HG03432 (cell line): Measurements from ENCODE around the gene ANAPC16.
"Not testable (repeated sequence)": the region's sequence is repeated elsewhere in the genome, so short reads cannot be mapped to it uniquely, and the experiment has no call there.

Source experiments
- ATAC-seq: cut with Tn5 transposase; IDR thresholded peaks from one replicate; pipeline ENCODE4 v1.9.1; 2021; ENCODE audit warnings: mild to moderate bottlenecking, moderate library complexity; ENCODE audit not compliant: unreplicated experiment

Gene ANAPC16

DNA sequence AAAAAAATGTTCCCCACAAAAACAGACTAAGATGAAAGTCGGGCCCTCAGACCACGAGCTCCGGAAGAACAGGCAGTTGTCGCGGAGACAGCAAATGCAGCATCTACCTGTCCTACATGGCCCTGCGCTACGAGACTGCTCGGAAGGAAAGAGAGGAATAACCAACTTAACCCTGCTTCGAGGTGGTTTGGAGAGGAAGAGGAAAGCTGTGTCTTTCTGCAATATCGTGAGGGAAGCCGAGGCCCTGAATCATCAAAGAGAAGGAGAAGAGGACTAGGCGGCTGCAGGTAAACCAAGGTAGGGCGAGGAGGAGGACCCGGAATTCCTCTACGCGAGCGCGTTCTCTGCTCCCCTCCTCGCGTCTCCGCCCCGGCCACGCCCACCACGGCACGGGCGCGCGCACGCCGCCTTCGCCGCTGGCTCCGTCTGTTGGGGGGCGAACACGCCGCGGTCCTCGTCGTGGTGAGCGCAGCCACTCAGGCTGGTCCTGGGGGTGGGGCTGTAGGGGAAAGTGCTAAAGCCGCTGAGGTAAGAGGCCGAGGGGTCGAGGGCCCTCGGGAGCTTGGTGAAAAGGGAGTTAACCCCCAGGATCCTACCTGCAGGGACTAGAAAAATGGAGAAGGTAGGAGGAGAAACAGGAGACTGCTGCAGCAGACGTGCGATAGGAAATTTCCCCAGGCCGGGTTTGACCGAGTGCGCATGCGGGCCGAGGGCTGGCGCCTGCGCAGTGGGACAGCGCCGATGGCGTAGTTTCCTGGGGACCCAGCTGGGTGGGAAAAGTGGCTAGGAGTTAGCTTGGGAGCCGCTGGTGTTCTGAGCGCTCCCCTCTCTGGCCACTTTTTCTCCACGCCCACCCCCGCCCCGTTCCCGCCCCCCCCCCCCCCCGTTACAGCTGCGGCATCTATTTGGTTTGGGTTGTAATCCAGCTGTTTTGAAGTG is at the start of gene ANAPC16, which contains the start of gene ASCC1:
Gene ANAPC16, plus strand, starts transcription at position 402 of the 939 bp plus-strand sequence. CDS start 7,903 bp downstream, outside the sequence.
Gene ASCC1, minus strand, starts transcription at position 666 of the 939 bp plus-strand sequence. CDS start 2,978 bp downstream, outside the sequence.
- ATAC-seq, result peak; percentile 92

DNA sequence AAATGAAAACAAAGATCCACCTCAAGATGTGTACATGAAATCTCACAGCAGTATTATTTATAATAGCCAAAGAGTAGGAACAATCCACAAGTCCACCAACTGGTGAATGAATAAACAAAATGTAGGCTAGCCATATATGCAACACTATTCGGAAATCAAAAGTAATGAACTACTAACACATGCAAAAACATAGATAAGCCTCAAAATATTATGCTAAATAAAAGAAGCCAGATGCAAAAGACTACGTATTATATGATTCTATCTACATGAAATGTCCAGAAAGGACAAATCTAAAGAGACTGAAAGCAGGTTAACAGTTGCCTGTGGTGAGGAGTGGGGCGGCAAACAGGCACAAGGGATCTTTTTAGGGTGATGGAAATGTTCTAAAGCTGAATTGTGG is 48.7 kb upstream of the ANAPC16 start:
- ATAC-seq, result no peak

DNA sequence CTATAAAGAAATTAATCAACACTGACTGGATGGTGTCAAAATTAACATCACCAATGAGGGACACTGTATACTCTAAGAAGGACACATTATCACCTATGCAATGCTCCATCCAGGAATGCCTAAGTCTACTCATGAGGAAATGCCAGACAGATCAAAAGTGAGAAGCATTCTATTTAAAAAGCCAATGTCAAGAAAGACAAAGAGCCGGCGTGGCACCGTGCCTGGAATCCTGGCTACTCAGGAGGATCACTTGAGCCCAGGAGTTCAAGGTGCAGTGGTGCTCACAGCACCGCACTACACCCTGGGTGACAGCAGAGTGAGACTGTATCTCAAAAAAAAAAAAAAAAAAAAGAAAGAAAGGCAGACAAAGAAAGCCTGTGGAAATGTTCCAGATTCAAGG is 45.5 kb upstream of the ANAPC16 start:
- ATAC-seq, result no peak

DNA sequence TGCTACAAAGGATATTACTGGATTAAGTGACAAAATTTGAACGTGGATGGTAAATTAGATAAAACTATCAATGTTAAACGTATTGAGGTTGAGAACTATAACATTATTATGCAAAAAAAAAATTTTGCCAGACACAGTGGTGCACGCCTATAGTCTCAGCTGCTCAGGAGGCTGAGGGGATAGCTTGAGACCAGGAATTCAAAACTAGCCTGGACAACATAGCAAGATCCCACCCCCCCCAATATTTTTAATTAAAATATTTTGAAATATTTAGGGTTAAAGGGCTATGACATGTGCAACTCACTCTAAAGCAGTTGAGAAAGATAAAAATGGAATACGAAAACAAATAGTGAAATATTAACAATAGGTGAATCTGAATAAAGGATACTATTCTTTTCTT is 45.1 kb upstream of the ANAPC16 start:
- no peak for ATAC-seq

DNA sequence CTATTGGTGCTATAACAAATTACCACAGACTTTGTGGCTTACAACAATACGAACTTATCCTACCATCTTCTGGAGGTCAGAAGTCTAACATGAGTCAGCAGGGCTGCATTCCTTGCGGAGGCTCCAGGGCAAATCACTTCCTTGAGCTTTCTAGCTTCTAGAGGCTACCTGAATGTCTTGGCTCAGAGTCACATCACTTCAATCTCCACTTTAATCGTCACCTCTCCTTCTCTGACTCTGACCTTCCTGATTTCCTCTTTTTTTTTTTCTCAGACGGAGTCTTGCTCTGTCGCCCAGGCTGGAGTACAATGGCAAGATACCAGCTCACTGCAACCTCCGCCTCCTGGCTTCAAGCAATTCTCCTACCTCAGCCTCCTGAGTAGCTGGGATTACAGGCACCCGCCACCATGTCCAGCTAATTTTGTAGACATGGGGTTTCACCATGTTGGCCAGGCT is 44.6 kb upstream of the ANAPC16 start:
- no peak for ATAC-seq

DNA sequence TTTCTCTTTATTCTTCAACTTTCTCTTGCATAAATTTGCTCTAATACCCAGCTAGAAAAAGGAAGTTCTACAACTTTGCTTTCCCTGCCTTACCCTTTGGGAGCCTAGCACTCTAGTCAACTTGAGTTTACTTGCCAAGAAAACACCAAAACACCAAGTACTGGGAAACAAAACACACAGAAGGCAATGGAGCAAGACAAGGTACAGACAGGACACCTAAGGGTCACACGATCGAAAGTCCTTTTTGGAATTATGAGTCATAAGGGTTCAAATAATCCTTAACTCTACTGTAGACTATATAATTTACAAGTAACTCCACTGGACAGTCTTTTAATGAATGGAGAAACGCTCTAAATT is 42.6 kb upstream of the ANAPC16 start:
- ATAC-seq, result no peak

DNA sequence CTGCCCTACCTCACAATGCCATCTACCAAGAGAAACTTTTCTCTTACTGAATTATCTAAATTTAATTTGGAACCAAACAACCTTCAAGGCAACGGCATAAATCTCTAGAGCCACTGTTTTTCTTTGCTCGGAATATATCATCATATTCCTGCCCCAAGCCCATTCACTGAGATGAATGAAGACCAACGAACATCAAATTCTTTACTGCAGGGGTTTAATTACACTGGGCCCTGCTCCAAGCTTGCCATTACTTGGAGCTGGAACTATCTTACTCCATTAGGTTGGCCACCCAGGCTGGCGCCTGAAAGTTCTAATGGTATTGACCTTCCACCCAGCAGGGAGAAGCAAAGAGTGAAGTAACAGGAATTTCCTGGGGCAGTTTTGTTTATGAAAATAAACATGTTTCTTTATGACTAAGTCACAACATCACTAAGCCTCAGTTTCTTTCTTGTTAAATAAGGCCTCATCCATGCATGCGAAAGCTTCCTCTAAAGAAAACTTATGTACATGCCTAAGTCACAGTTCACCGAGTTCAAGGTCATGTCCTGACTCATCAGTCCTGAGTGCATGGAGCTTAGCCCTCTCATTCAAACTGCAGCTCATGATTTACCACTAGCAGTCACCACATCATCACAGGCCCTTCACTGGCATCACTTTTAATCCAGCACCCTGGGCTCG is 42.1 kb upstream of the ANAPC16 start:
- peak; percentile 65 for ATAC-seq

DNA sequence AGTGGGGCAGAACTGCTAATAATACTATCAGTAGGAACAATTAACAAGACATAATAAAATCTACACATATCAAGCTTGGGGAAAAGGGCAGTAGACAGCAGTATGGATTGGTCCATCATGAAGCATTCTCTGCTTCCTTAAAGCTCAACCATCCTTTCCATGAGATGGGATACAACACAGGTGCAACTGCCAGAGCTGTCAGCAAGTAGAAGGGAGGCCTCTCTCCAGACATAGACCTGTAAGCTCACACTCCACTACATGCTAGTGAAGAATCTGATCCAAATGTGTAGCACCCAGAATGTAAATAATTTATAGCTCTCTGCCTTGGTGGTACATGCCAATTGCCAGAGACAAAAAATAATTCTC is 41.5 kb upstream of the ANAPC16 start:
- ATAC-seq, result peak; percentile 16

DNA sequence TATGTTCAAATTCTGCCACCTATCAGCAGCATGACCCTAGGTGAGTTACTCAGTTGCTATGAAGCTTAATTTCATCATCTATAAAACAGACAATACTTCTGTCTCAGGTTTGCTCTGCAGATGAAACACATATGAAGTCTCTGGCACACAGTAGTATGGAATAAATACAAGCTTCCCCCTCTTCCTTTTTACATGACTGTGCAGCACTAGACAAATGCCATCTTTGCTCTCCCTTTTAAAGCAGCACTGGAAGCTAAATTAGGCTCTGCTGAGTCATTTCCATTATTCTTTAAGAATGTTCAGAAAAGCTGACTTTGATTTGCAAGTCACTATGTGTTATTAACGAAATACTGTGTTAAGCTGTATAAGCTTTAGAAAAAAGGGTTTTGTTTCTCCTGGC is 40.7 kb upstream of the ANAPC16 start:
- ATAC-seq, result no peak

DNA sequence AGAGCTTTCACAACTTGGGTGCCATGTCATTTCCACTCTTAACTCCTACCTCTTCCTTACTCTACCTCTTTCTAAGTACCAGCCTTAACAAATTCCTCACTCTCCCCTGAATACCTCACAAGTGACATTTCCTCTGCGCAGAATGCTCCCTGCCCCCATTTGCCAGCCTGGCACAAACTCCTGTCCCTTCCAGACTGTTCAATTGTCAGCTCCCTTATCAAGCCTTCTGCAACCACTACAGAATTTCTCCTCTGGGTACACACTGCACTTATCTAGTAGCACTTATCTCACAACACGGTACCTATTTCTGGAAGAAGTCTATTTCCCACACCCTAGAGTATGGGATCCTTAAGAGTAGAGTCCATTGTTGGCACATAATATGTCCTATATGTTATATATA is 39.1 kb upstream of the ANAPC16 start:
- ATAC-seq, result no peak

DNA sequence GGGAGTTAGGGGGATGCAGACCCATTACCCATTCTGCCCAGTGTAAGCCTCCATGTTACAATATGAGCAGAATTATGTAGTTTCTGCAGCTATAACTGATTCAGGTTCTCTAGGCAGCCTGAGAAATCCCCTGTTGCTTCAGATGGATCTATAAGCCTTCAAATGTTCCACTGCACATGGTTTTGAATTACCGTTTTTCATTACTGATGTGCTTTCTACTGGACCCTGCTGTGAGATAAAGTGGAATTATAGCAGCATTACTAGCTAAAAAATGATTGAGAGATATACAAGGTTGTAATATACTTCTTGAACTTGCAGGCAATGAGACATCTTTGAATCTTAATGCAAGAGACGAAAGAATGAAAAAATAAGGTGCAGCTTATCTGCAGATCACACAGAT is 38.4 kb upstream of the ANAPC16 start:
- ATAC-seq, result no peak

DNA sequence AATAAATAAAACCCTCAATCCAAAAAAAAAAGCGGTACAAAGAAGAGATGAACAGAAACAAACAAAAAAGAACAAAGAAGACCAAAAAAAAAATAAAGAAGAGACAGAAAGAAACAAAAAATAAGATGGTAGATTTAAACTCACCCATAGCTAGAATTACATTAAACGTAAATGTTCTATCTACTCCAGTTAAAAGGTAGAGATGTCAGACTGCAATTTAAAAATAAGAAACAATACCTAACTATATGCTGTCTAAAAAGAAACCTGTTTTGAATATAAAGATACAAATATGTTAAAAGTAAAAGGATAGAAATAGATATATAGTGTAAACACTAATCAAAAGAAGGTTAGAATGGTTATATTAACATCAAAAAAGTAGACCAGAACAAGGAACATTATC is 31.7 kb upstream of the ANAPC16 start:
- ATAC-seq, result no peak

DNA sequence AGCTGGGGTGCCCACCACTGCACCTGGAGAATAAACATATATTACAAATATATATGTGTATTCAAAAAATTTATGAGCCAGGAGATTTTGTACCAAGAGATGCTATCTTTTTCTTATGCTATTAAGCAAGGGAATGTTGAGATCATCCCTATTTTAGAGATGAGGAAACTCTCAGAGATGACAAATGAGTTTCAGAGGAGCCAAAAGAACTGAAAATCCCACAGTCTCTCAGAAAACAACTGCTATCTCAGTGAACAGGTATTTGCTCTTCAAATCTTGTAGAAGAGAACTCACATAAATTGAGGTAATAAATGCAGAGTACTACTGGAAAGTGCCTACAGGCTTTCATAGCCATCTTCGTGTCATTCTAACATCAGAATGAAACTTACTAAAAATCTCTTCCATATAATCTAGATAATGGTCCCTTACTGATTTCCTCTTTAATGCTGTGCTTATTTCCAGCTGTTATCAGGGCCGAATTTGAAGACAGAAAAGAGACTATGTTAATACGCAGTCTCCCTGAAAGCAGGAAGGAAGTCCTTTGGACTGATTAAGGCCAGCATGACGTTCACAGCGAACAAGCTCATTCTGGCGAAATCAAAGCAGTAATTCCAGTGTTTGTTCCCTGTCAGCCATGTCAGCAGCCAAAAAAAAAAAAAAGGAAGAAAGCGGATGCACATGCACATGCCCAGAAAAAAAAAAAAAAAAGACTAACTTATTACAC is 29.4 kb upstream of the ANAPC16 start:
- no peak for ATAC-seq

DNA sequence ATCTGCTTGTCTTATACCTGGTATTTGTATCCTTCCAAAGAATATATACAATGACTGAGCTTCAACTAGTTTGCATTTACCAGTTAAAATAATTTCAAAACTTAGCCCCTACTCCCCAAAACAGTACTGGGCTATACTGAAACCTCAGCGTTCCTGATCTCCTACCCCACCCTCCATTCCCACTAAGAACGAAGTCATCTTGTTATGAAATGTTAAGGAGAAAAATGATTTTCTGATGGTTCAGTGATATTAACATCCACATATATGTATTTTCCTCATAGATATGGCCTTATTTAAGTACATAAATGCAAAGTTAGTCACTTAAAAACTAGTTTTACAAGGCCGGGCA is 28.9 kb upstream of the ANAPC16 start:
- ATAC-seq, result no peak

DNA sequence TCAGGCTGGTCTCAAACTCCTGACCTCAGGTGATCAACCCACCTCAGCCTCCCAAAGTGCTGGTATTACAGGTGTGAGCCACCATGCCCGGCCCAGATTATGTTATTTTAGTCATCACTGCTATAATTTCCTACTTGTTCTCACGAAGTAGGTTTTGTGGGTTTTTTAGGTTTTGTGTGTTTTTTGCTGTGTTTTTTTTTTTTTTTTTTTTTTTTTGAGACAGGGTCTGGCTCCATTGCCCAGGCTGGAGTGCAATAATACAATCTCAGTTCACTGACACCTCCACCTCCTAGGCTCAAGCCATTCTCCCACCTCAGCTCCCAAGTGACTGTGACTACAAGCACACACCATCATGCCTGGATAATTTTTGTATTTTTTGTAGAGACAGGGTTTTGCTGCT is 20.9 kb upstream of the ANAPC16 start:
- ATAC-seq, result no peak

DNA sequence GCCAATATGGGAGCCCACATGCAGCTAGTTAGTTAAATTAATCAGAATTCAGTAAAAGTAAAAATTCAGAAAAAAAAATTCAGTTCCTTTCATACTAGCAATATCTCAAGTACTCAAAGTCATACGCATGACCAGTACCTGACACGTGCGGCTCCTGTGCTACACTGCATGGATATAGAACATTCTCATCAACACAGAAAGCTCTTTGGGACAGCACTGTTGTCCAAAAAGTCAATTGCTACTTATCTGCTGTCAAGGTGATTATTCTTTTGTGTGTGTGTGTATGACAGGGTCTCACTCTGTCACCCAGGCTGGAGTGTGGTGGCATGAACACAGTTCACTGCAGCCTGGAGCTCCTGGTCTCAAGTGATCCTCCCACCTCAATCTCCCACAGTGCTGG is 14.9 kb upstream of the ANAPC16 start:
- ATAC-seq, result no peak

DNA sequence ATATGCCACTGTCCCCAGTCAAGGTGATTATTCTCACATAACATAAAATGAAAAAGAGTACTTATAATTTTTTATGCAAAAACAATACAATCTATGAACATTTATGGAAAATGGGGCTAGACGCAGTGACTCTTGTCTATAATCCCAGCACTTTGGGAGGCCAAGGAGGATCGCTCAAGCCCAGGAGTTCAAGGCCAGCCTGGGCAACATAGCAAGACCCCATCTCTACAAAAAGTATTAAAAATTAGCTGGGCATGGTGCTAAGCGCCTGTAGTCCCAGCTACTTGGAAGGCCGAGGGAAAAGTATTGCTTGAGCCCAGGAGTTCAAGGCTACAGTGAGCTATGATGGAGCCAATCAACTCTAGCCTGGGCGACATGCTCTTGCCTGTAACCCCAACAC is 14.5 kb upstream of the ANAPC16 start:
- no peak for ATAC-seq

DNA sequence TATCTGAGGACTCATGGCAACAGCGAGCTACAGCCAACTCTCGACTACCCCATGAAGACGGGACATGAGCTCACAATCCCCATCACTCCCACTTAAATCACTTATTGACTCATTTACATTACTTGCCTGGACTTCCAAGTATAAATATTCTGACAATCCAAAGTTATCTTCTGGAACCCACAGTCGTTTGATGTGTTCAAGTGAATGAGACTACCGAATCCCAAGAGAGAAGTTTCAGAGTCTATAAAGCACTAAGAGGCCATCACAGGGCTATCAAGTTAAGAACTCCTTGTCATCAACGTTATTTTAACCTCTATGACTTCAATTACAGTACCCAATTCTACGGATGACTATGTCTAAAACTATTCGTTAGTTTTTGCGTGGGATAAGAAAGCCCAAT is 11.5 kb upstream of the ANAPC16 start:
- no peak for ATAC-seq

DNA sequence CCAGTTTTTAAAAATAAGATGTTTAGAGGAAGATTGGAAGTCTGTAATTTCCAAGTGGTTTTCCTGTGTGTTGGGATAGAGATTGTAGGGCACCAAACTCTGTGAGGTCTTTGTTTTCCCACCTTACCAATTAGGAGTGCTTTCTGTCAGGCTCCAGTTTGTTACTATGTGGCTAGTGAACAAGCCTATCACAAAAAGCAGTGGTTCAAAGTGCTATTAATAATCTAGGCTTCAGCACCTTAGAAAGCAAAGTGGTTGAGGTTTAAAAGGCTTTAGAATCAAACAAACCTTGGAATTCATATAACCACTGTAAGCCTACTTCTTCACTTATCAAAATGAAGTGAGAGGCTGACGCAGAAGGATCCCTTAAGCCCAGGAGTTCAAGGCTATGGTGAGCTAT is 11.1 kb upstream of the ANAPC16 start:
- ATAC-seq, result no peak

DNA sequence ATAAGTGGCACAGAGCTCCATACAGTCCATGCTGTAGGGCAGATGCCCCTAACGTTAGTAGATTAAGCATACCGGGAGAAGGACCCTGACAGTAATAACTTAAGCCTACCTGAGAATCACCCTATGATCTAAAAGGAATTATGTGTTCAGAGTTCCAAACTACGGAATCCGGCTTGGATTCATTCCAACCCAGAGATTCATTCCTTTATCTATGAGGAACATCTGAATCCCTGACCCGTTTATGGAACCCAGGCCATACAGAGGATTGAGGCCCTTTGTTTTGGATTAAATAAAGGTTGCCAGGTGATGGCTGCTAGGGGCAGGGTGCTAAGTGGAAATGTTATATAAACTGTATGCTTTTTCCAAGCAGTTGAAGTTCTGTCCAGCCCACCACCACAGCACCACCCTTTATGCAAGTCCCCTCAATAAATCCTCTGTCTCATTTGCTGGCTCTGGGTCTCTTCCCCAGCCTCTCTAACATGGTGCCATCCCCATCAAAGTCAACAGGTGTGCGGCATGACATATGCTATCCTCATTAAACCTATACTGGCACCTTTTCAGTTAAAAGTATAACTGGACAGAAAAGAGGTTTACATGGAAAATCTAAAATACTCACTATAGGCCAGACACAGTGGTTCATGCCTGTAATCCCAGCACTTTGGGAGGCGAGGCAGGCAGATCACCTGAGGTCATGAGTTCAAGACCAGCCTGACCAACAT is 9.1 kb upstream of the ANAPC16 start:
- ATAC-seq, result no peak

DNA sequence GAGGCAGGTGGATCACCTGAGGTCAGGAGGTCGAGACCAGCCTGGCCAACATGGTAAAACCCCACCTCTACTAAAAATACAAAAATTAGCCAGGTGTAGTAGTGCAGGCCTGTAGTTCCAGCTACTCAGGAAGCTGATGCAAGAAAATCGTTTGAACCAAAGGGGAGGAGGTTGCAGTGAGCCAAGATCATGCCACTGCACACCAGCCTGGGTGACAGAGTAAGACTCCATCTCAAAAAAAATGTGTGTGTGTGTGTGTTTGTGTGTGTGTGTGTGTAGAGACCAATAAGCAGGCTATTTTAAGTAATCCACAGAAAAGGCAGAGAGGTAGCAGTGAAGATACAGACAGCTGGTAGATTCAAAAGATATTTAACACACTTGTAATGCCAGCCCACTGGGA is 7.3 kb upstream of the ANAPC16 start:
- ATAC-seq, result not testable (repeated sequence)
